ENCODE results near the gene CYB561D1. TPM values are rescaled to one million over a fixed set of nuclear protein-coding genes. Genes with fewer than 3 reads are reported as not detected.

The CYB561D1 gene
- total RNA-seq, 1 donor from 2014 or later: 10.8 TPM

DNA sequence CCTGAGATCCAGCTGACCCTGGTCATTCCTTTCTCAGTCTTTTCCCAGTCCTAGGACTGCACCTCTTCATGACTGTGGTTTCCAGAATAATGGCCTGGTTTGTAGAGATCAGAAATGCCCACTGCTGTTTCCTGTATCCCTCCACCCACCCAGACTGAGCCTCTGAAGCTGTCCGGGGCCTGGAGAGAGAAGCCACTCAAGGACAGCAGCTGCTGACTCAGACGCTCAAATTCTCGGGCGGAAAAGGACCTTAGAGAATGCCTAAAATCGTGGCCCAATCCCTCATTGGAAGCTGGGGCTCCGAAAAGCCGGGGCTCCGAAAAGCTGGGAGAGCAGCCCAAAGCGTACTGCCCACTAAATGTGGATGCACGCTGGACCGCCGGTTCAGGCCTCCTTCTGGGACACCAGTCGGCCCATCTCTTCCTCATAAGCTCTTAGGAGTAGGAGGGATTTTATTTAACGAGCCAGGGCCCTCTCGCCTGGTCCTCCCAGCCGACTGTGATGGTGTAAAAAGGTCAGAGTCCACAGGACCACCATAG is 38.0 kb downstream of the CYB561D1 start:
- TF ChIP-seq, protein P1, sequence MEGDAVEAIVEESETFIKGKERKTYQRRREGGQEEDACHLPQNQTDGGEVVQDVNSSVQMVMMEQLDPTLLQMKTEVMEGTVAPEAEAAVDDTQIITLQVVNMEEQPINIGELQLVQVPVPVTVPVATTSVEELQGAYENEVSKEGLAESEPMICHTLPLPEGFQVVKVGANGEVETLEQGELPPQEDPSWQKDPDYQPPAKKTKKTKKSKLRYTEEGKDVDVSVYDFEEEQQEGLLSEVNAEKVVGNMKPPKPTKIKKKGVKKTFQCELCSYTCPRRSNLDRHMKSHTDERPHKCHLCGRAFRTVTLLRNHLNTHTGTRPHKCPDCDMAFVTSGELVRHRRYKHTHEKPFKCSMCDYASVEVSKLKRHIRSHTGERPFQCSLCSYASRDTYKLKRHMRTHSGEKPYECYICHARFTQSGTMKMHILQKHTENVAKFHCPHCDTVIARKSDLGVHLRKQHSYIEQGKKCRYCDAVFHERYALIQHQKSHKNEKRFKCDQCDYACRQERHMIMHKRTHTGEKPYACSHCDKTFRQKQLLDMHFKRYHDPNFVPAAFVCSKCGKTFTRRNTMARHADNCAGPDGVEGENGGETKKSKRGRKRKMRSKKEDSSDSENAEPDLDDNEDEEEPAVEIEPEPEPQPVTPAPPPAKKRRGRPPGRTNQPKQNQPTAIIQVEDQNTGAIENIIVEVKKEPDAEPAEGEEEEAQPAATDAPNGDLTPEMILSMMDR (IDR thresholded peaks at IDR 0.05): no peak
- H3K27ac Mint-ChIP-seq (ENCODE audit: unreplicated experiment): no peak overlapping the region
- no peaks in the 10 kb centered on the region for H3K36me3 Mint-ChIP-seq (ENCODE audit: low read depth)
- H3K9me3 Mint-ChIP-seq (ENCODE audit: low read depth): no peaks in the 10 kb centered on the region
- no peak for DNase-seq (ENCODE audit: low spot score)
- H3K27me3 Mint-ChIP-seq (ENCODE audit: low read depth): no peaks in the 10 kb centered on the region
- no peak overlapping the region for H3K4me3 Mint-ChIP-seq (ENCODE audit: unreplicated experiment)
- H3K4me1 Mint-ChIP-seq (ENCODE audit: low read depth): peaks cover 30% of the 10 kb centered on the region

DNA sequence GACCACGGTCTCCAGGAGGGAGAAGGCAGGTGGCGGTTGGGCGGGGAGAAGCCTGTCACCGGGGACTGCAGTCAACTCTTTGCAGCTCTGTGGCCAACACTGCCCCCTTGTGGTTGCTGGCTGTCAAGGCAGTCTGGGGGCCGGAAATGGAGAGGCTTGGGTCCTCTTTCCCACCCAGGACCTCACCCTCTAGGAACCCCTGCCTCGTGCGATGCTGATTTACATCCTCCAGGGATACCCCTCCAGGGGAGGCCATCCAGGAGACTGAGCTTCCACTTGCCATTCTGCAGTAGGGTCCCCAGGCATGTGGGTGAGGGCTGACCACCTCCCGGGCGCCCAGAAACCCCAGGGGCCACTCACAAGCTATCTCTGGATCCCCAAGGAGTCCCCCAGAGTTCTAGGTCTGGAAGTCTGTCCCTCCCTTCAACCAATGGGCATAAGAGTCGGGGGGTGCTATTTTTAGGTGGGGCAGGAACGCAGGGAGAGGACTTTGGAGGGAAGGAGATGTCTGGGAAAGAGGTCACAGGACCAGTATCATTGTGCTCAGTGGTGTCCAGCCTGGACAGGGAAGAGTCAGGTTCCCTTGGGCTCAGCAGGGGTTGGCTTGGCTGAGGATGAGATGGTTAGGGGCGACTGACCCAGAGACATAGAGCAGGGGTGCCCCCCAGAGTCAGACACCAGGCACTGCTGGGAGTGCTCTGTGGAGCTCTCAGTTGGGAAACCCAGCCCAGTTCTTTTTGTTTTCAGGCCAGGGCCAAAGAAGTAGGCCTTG is 38.7 kb downstream of the CYB561D1 start:
- peak overlapping the region; percentile 65 for H3K27ac Mint-ChIP-seq (ENCODE audit: unreplicated experiment)
- TF ChIP-seq, protein P1 (IDR thresholded peaks at IDR 0.05): peak; percentile 84
- DNase-seq (ENCODE audit: low spot score): no peak
- H3K9me3 Mint-ChIP-seq (ENCODE audit: low read depth): no peaks in the 10 kb centered on the region
- H3K4me3 Mint-ChIP-seq (ENCODE audit: unreplicated experiment): no peak overlapping the region
- no peaks in the 10 kb centered on the region for H3K36me3 Mint-ChIP-seq (ENCODE audit: low read depth)
- H3K27me3 Mint-ChIP-seq (ENCODE audit: low read depth): no peaks in the 10 kb centered on the region
- peaks cover 30% of the 10 kb centered on the region for H3K4me1 Mint-ChIP-seq (ENCODE audit: low read depth)

- Mint-ChIP-seq H3K4me1 (ENCODE audit: low read depth) (peaks cover 29% of the 10 kb centered on the region), H3K27me3 (ENCODE audit: low read depth) (no peaks in the 10 kb centered on the region), H3K27ac (ENCODE audit: unreplicated experiment) (no peak overlapping the region), H3K36me3 (ENCODE audit: low read depth) (no peaks in the 10 kb centered on the region), H3K4me3 (ENCODE audit: unreplicated experiment) (no peak overlapping the region), H3K9me3 (ENCODE audit: low read depth) (no peaks in the 10 kb centered on the region)
- TF ChIP-seq, protein P1 (IDR thresholded peaks at IDR 0.05): no peak
- no peak for DNase-seq (ENCODE audit: low spot score)
Observed at GRCh38 chr1:109534307-109534858, 40.5 kb downstream of the CYB561D1 start.

GRCh38 chr1:109535481-109535880 is 41.6 kb downstream of the CYB561D1 start:
- no peaks in the 10 kb centered on the region for H3K36me3 Mint-ChIP-seq (ENCODE audit: low read depth)
- DNase-seq (ENCODE audit: low spot score): no peak
- no peaks in the 10 kb centered on the region for H3K9me3 Mint-ChIP-seq (ENCODE audit: low read depth)
- TF ChIP-seq, protein P1 (IDR thresholded peaks at IDR 0.05): no peak
- H3K4me3 Mint-ChIP-seq (ENCODE audit: unreplicated experiment): no peak overlapping the region
- H3K4me1 Mint-ChIP-seq (ENCODE audit: low read depth): peaks cover 18% of the 10 kb centered on the region
- H3K27ac Mint-ChIP-seq (ENCODE audit: unreplicated experiment): peak overlapping the region; percentile 14
- no peaks in the 10 kb centered on the region for H3K27me3 Mint-ChIP-seq (ENCODE audit: low read depth)

DNA sequence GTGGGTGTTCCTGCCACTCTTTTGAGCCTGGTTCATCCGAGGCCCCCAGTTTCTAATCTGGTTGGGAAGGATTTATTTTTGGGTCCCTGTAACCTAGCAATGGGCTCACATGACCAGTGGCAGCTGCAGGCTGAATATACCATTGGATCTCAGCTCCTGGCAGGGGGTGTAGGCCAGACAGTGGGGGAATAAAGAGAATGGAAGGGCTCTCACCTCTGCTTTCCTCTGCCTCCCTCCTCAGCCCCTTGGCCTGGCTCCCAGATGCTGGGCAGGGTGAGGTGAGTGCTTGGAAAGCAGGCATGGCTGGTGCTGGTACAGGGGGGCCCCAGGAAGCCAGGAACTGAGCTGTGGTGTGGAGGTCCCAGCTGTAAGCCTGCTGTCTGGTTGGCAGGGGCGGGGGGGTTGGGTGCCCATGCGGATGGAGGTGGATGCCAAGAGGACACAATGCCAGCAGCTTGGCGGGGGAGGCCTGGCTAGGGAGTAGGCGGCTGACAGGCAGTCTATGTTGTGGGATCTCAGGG is 42.1 kb downstream of the CYB561D1 start:
- Mint-ChIP-seq H3K36me3 (ENCODE audit: low read depth) (no peaks in the 10 kb centered on the region), H3K4me1 (ENCODE audit: low read depth) (peaks cover 12% of the 10 kb centered on the region), H3K27ac (ENCODE audit: unreplicated experiment) (no peak overlapping the region), H3K4me3 (ENCODE audit: unreplicated experiment) (no peak overlapping the region), H3K27me3 (ENCODE audit: low read depth) (no peaks in the 10 kb centered on the region), H3K9me3 (ENCODE audit: low read depth) (no peaks in the 10 kb centered on the region)
- no peak for DNase-seq (ENCODE audit: low spot score)
- TF ChIP-seq, protein P1 (IDR thresholded peaks at IDR 0.05): no peak
